LHCN-M2 (cell line): Measurements from ENCODE around the gene KCNMB3. TPM values are rescaled to one million over a fixed set of nuclear protein-coding genes. Genes with fewer than 3 reads are reported as not detected.
"Not testable (repeated sequence)": the region's sequence is repeated elsewhere in the genome, so short reads cannot be mapped to it uniquely, and the experiment has no call there.

Experiments used
- DNase-seq: peaks from one replicate; pipeline ENCODE4 v3.0.0-alpha.2; 2012; ENCODE audit warnings: low read depth
- polyA plus RNA-seq: library from polyadenylated mRNA; unstranded; fragments of >200 nt; gene quantifications from one replicate; pipeline ENCODE4 v1.2.1, GENCODE V29; 2012; ENCODE audit warnings: missing spikeins
- total RNA-seq: library from RNA; depleted of rRNA; stranded (reverse); fragments of >200 nt; gene quantifications from 2 replicates; pipeline ENCODE4 v1.2.3, GENCODE V29; 2014; rRNA removed

Gene KCNMB3
- 0.63 and 1.2 TPM in 2 replicates for total RNA-seq
- polyA plus RNA-seq: 1.1 TPM

- no peak for DNase-seq
Observed at GRCh38 chr3:179250803-179251476, at the start of gene KCNMB3. Gene KCNMB3, minus strand, starts transcription at chr3:179251114. Its CDS starts 124 bp downstream, at chr3:179250990.

- DNase-seq: no peak
Observed at GRCh38 chr3:179299999-179300613, 49.2 kb upstream of the KCNMB3 start.

GRCh38 chr3:179299316-179299715 is 48.4 kb upstream of the KCNMB3 start:
- DNase-seq: no peak

- peak; percentile 63 for DNase-seq
Observed at GRCh38 chr3:179297971-179298725, 47.2 kb upstream of the KCNMB3 start.

- DNase-seq: no peak
Observed at GRCh38 chr3:179292450-179292849, 41.5 kb upstream of the KCNMB3 start.

- no peak for DNase-seq
Observed at GRCh38 chr3:179289295-179289694, 38.4 kb upstream of the KCNMB3 start.

- DNase-seq: no peak
Observed at GRCh38 chr3:179288845-179289244, 37.9 kb upstream of the KCNMB3 start.

- DNase-seq: no peak
Observed at GRCh38 chr3:179286331-179286730, 35.4 kb upstream of the KCNMB3 start.

- DNase-seq: no peak
Observed at GRCh38 chr3:179281825-179282224, 30.9 kb upstream of the KCNMB3 start.

GRCh38 chr3:179279837-179280236 is 28.9 kb upstream of the KCNMB3 start:
- DNase-seq: no peak

GRCh38 chr3:179278932-179279693 is 28.2 kb upstream of the KCNMB3 start:
- no peak for DNase-seq

- DNase-seq: no peak
Observed at GRCh38 chr3:179278151-179278550, 27.2 kb upstream of the KCNMB3 start.

GRCh38 chr3:179276743-179277142 is 25.8 kb upstream of the KCNMB3 start:
- DNase-seq: no peak

GRCh38 chr3:179276001-179276400 is 25.1 kb upstream of the KCNMB3 start:
- DNase-seq: no peak

GRCh38 chr3:179274434-179274833 is 23.5 kb upstream of the KCNMB3 start:
- not testable (repeated sequence) for DNase-seq

GRCh38 chr3:179272385-179272784 is 21.5 kb upstream of the KCNMB3 start:
- DNase-seq: peak; percentile 28

- DNase-seq: no peak
Observed at GRCh38 chr3:179269152-179269707, 18.3 kb upstream of the KCNMB3 start.

- no peak for DNase-seq
Observed at GRCh38 chr3:179268400-179269051, 17.6 kb upstream of the KCNMB3 start.

GRCh38 chr3:179266701-179267211 is 15.8 kb upstream of the KCNMB3 start:
- no peak for DNase-seq

GRCh38 chr3:179265875-179266274 is 15.0 kb upstream of the KCNMB3 start:
- DNase-seq: no peak

GRCh38 chr3:179265092-179265491 is 14.2 kb upstream of the KCNMB3 start:
- DNase-seq: no peak
